Astrocyte of the cerebellum (primary cell): Measurements from ENCODE around the gene ICAM1.

Experiments
- DNase-seq: peaks from one replicate; pipeline ENCODE4 v3.0.0-alpha.2; 2011; ENCODE audit warnings: low read depth
- H3K4me3 ChIP-seq: 2 replicates; pipeline ENCODE4 v1.5.1; 2011; ENCODE audit warnings: mild to moderate bottlenecking, low read depth, low read length, moderate library complexity
- in situ Hi-C: cut with HindIII; loops from 2 replicates; pipeline ENCODE4 v1.10.0; 2017; ENCODE audit warnings: low sequenced_read_pairs
- TF ChIP-seq, protein P1 (sequence below): IDR thresholded peaks from 2 replicates; pipeline ENCODE4 v1.5.1; 2012; ENCODE audit warnings: low read length, low read depth, moderate library complexity, mild to moderate bottlenecking; ENCODE audit errors: missing control alignments

Gene ICAM1

DNA sequence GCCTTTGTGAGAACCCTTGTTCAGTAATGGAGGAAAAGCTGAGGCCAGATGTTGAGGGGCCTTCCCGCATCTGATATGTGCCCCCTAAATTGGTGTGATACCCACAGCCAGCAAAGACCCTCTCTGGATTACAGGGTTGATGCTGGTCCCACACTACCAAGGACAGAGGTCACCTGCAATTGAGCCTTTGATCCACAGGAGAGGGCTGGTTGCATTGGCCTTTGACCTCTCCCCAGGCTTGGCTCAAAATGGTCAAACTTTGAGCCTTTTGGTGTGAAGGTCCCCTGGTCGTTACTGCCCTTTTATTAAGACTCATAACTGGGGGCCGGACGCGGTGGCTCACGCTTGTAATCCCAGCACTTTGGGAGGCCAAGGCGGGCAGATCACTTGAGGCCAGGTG lies 27.3 kb upstream of the ICAM1 start:
- TF ChIP-seq, protein P1, sequence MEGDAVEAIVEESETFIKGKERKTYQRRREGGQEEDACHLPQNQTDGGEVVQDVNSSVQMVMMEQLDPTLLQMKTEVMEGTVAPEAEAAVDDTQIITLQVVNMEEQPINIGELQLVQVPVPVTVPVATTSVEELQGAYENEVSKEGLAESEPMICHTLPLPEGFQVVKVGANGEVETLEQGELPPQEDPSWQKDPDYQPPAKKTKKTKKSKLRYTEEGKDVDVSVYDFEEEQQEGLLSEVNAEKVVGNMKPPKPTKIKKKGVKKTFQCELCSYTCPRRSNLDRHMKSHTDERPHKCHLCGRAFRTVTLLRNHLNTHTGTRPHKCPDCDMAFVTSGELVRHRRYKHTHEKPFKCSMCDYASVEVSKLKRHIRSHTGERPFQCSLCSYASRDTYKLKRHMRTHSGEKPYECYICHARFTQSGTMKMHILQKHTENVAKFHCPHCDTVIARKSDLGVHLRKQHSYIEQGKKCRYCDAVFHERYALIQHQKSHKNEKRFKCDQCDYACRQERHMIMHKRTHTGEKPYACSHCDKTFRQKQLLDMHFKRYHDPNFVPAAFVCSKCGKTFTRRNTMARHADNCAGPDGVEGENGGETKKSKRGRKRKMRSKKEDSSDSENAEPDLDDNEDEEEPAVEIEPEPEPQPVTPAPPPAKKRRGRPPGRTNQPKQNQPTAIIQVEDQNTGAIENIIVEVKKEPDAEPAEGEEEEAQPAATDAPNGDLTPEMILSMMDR = no peak
- DNase-seq = no peak
- in situ Hi-C loops = no loop called here
- H3K4me3 ChIP-seq = no peak overlapping the region

DNA sequence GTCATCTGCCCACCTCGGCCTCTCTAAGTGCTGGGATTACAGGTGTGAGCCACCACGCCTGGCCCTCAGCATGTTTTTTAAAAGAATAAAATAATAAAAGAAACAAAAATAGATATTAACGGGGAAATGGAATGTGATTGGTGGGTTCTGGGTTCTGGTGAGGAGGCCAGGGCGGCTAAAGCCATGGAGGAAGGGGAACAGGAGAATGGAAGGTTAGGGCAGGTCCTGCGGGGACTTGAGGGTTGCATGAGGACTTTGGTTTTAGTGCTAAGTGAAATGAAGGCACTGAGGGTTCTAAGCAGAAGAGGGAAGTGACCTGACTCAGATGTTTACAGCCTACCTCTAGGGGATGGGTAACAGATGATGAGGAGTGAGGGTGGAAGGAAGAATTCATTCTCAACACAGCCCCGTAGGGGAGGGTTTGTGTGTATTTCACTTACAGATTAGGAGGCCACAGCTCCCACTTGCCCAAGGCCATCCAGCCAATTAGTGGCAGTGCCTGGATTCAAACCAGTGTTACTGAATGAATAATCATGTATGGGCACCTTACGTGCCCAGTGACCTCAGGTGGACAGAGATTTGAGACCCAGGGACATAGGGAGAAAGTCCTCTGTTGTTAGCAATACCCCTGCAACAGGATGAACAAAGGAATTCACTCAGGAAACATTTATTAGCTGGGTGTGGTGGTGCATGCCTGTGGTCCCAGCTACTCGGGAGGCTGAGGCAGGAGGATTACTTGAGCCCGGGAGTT lies 25.6 kb upstream of the ICAM1 start:
- no peak for DNase-seq
- in situ Hi-C loops = no loop called here
- TF ChIP-seq, protein P1 = no peak
- H3K4me3 ChIP-seq = no peak overlapping the region

DNA sequence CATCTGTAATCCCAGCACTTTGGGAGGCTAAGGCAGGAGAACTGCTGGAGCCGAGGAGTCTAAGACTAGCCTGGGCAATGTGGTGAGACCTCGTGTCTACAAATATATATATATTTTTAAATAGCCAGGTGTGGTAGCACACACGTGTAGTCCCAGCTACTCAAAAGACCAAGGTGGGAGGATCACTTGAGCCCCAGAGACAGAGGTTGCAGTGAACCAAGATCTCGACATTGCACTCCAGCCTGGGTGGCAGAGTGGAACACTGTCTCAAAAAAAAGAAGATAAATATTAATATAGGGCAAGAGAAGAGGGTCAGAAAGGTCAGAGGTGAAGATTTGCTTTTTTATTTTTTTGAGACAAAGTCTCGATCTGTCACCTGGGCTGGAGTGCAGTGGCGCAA lies 24.4 kb upstream of the ICAM1 start:
- TF ChIP-seq, protein P1 = no peak
- no peak for DNase-seq
- in situ Hi-C loops = no loop called here
- H3K4me3 ChIP-seq = no peak overlapping the region

DNA sequence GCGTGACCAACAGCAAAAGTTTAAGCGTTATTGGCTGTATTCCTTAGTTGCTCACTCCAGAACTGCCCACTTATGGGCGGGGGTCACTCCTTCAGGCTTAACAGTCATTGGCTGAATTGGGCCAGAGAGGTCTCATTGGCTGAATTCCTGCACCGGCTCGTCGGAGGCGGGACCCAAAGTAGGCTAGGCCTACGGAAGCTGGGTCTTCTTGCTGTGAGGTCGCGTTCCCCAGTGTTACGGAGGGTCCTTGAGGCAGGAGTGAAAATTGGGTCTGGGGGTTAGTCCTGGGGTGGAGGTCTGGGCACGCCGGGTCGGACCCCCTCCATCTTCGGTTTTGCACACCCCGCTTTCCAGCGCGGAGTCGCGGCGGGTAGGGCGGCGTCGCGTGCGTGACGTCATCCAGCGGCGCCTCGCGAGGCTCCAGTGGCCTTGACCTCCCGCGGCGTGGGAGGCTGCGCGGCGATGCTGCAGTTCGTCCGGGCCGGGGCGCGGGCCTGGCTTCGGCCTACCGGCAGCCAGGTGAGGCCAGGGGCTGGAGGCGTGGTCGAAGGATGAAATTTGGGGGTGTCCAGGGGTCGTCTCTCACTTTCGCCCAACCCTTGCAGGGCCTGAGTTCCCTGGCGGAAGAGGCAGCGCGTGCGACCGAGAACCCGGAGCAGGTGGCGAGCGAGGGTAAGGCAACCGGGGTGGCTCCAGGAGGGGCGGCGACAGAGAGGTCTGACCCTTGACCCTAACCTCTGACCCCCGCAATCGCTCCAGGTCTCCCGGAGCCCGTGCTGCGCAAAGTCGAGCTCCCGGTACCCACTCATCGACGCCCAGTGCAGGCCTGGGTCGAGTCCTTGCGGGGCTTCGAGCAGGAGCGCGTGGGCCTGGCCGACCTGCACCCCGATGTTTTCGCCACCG lies 18.9 kb upstream of the ICAM1 start, which contains the start of gene MRPL4:
TSS of gene MRPL4 (plus strand) at position 423 of the 903 bp plus-strand sequence. CDS start at position 463, 40 bp downstream.
- peak within 1 kb of the TSS; percentile 92 for H3K4me3 ChIP-seq
- in situ Hi-C loops = no loop called here
- TF ChIP-seq, protein P1 = no peak
- DNase-seq = peak; percentile 98

DNA sequence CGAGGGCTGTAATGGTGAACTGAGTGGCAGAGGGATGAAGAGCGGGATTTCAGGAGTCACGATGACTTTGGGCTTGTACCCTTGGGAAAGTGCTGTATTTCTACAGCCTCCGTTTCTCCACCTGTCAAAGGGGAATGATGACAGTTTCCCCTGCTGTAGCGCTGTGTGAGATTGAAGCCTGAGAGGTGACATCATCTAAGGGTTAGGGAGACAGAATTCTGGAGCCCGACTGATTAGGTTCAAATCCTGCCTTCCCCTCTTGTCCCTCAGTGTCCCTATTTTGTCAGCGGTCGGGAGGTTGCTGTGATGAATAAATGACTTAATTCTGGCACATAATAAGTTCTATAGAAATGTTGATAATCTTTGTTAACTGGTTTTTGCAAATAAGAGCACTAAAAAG lies 18.2 kb upstream of the ICAM1 start:
- peak overlapping the region; percentile 92 for H3K4me3 ChIP-seq
- DNase-seq = no peak
- TF ChIP-seq, protein P1 = no peak
- in situ Hi-C loops = no loop called here

DNA sequence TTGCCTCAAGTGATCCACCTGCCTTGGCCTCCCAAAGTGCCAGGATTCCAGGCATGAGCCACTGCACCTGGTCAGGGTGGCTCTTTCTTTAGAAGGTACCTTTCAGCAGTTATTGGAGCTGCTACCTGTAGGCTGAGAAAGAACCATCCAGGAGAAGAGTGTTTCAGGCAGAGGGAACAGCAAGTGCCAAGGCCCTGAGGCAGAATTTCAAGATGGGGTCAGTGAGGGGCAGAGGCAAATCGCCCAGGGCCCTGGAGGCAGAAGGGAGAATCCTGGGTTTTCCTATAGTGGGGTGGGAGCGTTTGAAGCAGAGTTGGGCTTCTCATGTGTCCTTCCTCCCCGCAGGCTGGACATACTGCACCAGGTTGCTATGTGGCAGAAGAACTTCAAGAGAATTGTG lies 16.7 kb upstream of the ICAM1 start:
- DNase-seq = no peak
- H3K4me3 ChIP-seq = no peak overlapping the region
- TF ChIP-seq, protein P1 = no peak
- in situ Hi-C loops = no loop called here
